Lower leg skin (tissue), 4 donors: Measurements from ENCODE around the gene GSG1L. TPM values are rescaled to one million over a fixed set of nuclear protein-coding genes. Genes with fewer than 3 reads are reported as not detected.

Experiments
- DNase-seq, 2 donors: peaks; one replicate each; pipeline ENCODE4 v3.0.0-alpha.2; 2019; ENCODE audit warnings: low spot score in 2 of 2
- H3K4me3 ChIP-seq: fragments of 200-600 bp; sonication (generic); 2 replicates; pipeline ENCODE4 v1.5.1; 2017; ENCODE audit warnings: mild to moderate bottlenecking, low read depth; ENCODE audit not compliant: poor library complexity, severe bottlenecking
- CTCF ChIP-seq, 3 donors: fragments of 450-650 bp; IDR thresholded peaks; one replicate each; pipeline ENCODE4 v1.5.1; 2016; ENCODE audit warnings: antibody characterized with exemption in 3 of 3, mild to moderate bottlenecking in 3 of 3, moderate library complexity in 2 of 3
- POLR2A ChIP-seq, 2 donors: fragments of 450-650 bp; IDR thresholded peaks; one replicate each; pipeline ENCODE4 v1.6.1; 2016 to 2017; ENCODE audit warnings: antibody characterized with exemption in 2 of 2, mild to moderate bottlenecking in 1 of 2, moderate library complexity in 1 of 2
- WGBS, 2 donors: methylation state at CpG; one replicate each; pipeline ENCODE4 v1.1.5; 2018; 5-methylcytosine and 5-hydroxymethylcytosine counted together
- intact Hi-C: fragments of 100-400 bp; cut with DNase I; formaldehyde crosslinking; loops from one replicate; pipeline ENCODE4 v1.15.0; 2023; ENCODE audit warnings: low total_unique reads
- total RNA-seq, 4 donors: library from RNA; depleted of rRNA; stranded (reverse); fragments of >200 nt; gene quantifications; one replicate each; pipeline ENCODE4 v1.1.0, GENCODE V29; 2016

The GSG1L gene
- total RNA-seq, 4 donors from 2014 or later: 0.49 to 1.1 (median 0.59) TPM; not detected in 1

- intact Hi-C loops: no loop called here
- WGBS, 2 donors: 63 to 71% methylated on average over 12 of the region's 12 CpGs
Measured at GRCh38 chr16:28085389-28086171, 22.1 kb upstream of the GSG1L start.

GRCh38 chr16:28084209-28084608, 20.7 kb upstream of the GSG1L start:
- H3K4me3 ChIP-seq: no peak overlapping the region
- 95 to 97% methylated on average over 6 of the region's 6 CpGs for WGBS, 2 donors
- intact Hi-C loops: no loop called here
- DNase-seq: no peak
- TF ChIP-seq CTCF (IDR thresholded peaks at IDR 0.05) (no peak), POLR2A (IDR thresholded peaks at IDR 0.05) (no peak)

More at GRCh38 chr16:28085389-28086171, 22.1 kb upstream of the GSG1L start:
- TF ChIP-seq CTCF (IDR thresholded peaks at IDR 0.05): no peak
- TF ChIP-seq POLR2A (IDR thresholded peaks at IDR 0.05): no peak
- no peak overlapping the region for H3K4me3 ChIP-seq
- DNase-seq: no peak

GRCh38 chr16:28082624-28083023, 19.1 kb upstream of the GSG1L start:
- DNase-seq: peak in 1 of 2 donors; percentile 20
- intact Hi-C loops: no loop called here
- 33 to 41% methylated on average over 12 to 13 of the region's 13 CpGs for WGBS, 2 donors
- no peak overlapping the region for H3K4me3 ChIP-seq
- TF ChIP-seq CTCF (IDR thresholded peaks at IDR 0.05) (no peak), POLR2A (IDR thresholded peaks at IDR 0.05) (no peak)

- TF ChIP-seq CTCF (IDR thresholded peaks at IDR 0.05) (no peak), POLR2A (IDR thresholded peaks at IDR 0.05) (no peak)
- intact Hi-C loops: no loop called here
- H3K4me3 ChIP-seq: no peak overlapping the region
- DNase-seq: no peak
- WGBS, 2 donors: 80 to 83% methylated on average over 9 of the region's 9 CpGs
Measured at GRCh38 chr16:28081391-28081968, 18.0 kb upstream of the GSG1L start.

- intact Hi-C loops: no loop called here
- TF ChIP-seq POLR2A (IDR thresholded peaks at IDR 0.05) (no peak), CTCF (IDR thresholded peaks at IDR 0.05) (no peak)
- 89 to 95% methylated on average over 6 of the region's 6 CpGs for WGBS, 2 donors
- H3K4me3 ChIP-seq: no peak overlapping the region
- no peak for DNase-seq
Measured at GRCh38 chr16:28078261-28078660, 14.7 kb upstream of the GSG1L start.
